ENCODE results near the gene GINS3. TPM values are rescaled to one million over a fixed set of nuclear protein-coding genes. Genes with fewer than 3 reads are reported as not detected.

Gene GINS3
- total RNA-seq, 1 donor from 2014 or later, result 7.2 TPM

GRCh38 chr16:58421529-58421928, 29.3 kb downstream of the GINS3 start:
- no peak for DNase-seq (ENCODE audit: extremely low read depth, low read depth, low spot score)

- no peak for DNase-seq (ENCODE audit: extremely low read depth, low read depth, low spot score)
Observed at GRCh38 chr16:58422809-58423208, 30.5 kb downstream of the GINS3 start.

GRCh38 chr16:58425245-58425644, 33.0 kb downstream of the GINS3 start:
- no peak for DNase-seq (ENCODE audit: extremely low read depth, low read depth, low spot score)

- DNase-seq (ENCODE audit: extremely low read depth, low read depth, low spot score), result no peak
Observed at GRCh38 chr16:58425756-58426494, 33.7 kb downstream of the GINS3 start.

GRCh38 chr16:58426966-58427365, 34.7 kb downstream of the GINS3 start:
- DNase-seq (ENCODE audit: extremely low read depth, low read depth, low spot score), result no peak

- DNase-seq (ENCODE audit: extremely low read depth, low read depth, low spot score), result no peak
Observed at GRCh38 chr16:58428621-58429542, 36.6 kb downstream of the GINS3 start.

GRCh38 chr16:58430718-58431117, 38.4 kb downstream of the GINS3 start:
- no peak for DNase-seq (ENCODE audit: extremely low read depth, low read depth, low spot score)

GRCh38 chr16:58433569-58433951, 41.3 kb downstream of the GINS3 start:
- DNase-seq (ENCODE audit: extremely low read depth, low read depth, low spot score), result no peak

- DNase-seq (ENCODE audit: extremely low read depth, low read depth, low spot score), result no peak
Observed at GRCh38 chr16:58435779-58436178, 43.5 kb downstream of the GINS3 start.

- no peak for DNase-seq (ENCODE audit: extremely low read depth, low read depth, low spot score)
Observed at GRCh38 chr16:58440131-58440530, 47.9 kb downstream of the GINS3 start.

GRCh38 chr16:58442547-58442946, 50.3 kb downstream of the GINS3 start:
- DNase-seq (ENCODE audit: extremely low read depth, low read depth, low spot score), result no peak

- no peak for DNase-seq (ENCODE audit: extremely low read depth, low read depth, low spot score)
Observed at GRCh38 chr16:58443783-58444182, 51.5 kb downstream of the GINS3 start.

GRCh38 chr16:58444265-58444664, 52.0 kb downstream of the GINS3 start:
- DNase-seq (ENCODE audit: extremely low read depth, low read depth, low spot score), result no peak

- DNase-seq (ENCODE audit: extremely low read depth, low read depth, low spot score), result no peak
Observed at GRCh38 chr16:58448890-58449289, 56.6 kb downstream of the GINS3 start.

GRCh38 chr16:58449306-58449705, 57.0 kb downstream of the GINS3 start:
- no peak for DNase-seq (ENCODE audit: extremely low read depth, low read depth, low spot score)

- DNase-seq (ENCODE audit: extremely low read depth, low read depth, low spot score), result no peak
Observed at GRCh38 chr16:58449768-58450167, 57.5 kb downstream of the GINS3 start.

- DNase-seq (ENCODE audit: extremely low read depth, low read depth, low spot score), result no peak
Observed at GRCh38 chr16:58450590-58450989, 58.3 kb downstream of the GINS3 start.

- DNase-seq (ENCODE audit: extremely low read depth, low read depth, low spot score), result no peak
Observed at GRCh38 chr16:58451265-58451689, 59.0 kb downstream of the GINS3 start.

- DNase-seq (ENCODE audit: extremely low read depth, low read depth, low spot score), result no peak
Observed at GRCh38 chr16:58451945-58452401, 59.7 kb downstream of the GINS3 start.

GRCh38 chr16:58452640-58453039, 60.4 kb downstream of the GINS3 start:
- DNase-seq (ENCODE audit: extremely low read depth, low read depth, low spot score), result no peak

- no peak for DNase-seq (ENCODE audit: extremely low read depth, low read depth, low spot score)
Observed at GRCh38 chr16:58454178-58454577, 61.9 kb downstream of the GINS3 start.

- no peak for DNase-seq (ENCODE audit: extremely low read depth, low read depth, low spot score)
Observed at GRCh38 chr16:58454856-58455255, 62.6 kb downstream of the GINS3 start.

Data from glomerular endothelial cell (primary cell).